ENCODE data around the gene CFAP20. TPM values are rescaled to one million over a fixed set of nuclear protein-coding genes. Genes with fewer than 3 reads are reported as not detected.

The CFAP20 gene
- total and polyA plus RNA-seq, 5 donors from 2014 or later: 41.9 to 147 (median 52.3) TPM

- no peak for DNase-seq
- peaks cover 17 to 23% (median 22%) of the 10 kb centered on the region in 4 donors for H3K4me1 Mint-ChIP-seq
- no peaks in the 10 kb centered on the region for H3K9me3 Mint-ChIP-seq
- H3K27ac Mint-ChIP-seq: peak overlapping the region in 1 of 3 donors; percentile 51
- no peak overlapping the region for H3K4me3 Mint-ChIP-seq
- H3K9me3 ChIP-seq (ENCODE audit: control insufficient read depth in 2 of 2, low read length in 2 of 2): no peaks in the 10 kb centered on the region
- peaks cover 41% of the 10 kb centered on the region for H3K36me3 ChIP-seq (ENCODE audit: control insufficient read depth, insufficient read depth, low read length)
- ATAC-seq (ENCODE audit: low read depth in 2 of 2): no peak
- H3K4me3 ChIP-seq (ENCODE audit: low read depth, low read length): no peak overlapping the region
- H3K4me1 ChIP-seq (ENCODE audit: control insufficient read depth, insufficient read depth, low read length, poor library complexity, severe bottlenecking): no peaks in the 10 kb centered on the region
- no peak overlapping the region for H3K27ac ChIP-seq (ENCODE audit: insufficient read depth, low read length, poor library complexity, severe bottlenecking)
- H3K27me3 ChIP-seq (ENCODE audit: control insufficient read depth, insufficient read depth, low read length): no peaks in the 10 kb centered on the region
- peaks cover 33% of the 10 kb centered on the region for H3K36me3 Mint-ChIP-seq
- no peaks in the 10 kb centered on the region for H3K27me3 Mint-ChIP-seq
These were observed 13.1 kb downstream of the CFAP20 start for GRCh38 chr16:58116081-58116480.

- H3K4me3 Mint-ChIP-seq: no peak overlapping the region
- Histone ChIP-seq H3K4me1 (ENCODE audit: control insufficient read depth, insufficient read depth, low read length, poor library complexity, severe bottlenecking) (no peaks in the 10 kb centered on the region), H3K9me3 (ENCODE audit: control insufficient read depth in 2 of 2, low read length in 2 of 2) (no peaks in the 10 kb centered on the region), H3K27me3 (ENCODE audit: control insufficient read depth, insufficient read depth, low read length) (no peaks in the 10 kb centered on the region), H3K27ac (ENCODE audit: insufficient read depth, low read length, poor library complexity, severe bottlenecking) (no peak overlapping the region), H3K36me3 (ENCODE audit: control insufficient read depth, insufficient read depth, low read length) (peaks cover 41% of the 10 kb centered on the region), H3K4me3 (ENCODE audit: low read depth, low read length) (no peak overlapping the region)
- peaks cover 33% of the 10 kb centered on the region for H3K36me3 Mint-ChIP-seq
- H3K4me1 Mint-ChIP-seq: peaks cover 8 to 13% (median 12%) of the 10 kb centered on the region in 4 donors
- H3K9me3 Mint-ChIP-seq: no peaks in the 10 kb centered on the region
- DNase-seq (no peak), ATAC-seq (ENCODE audit: low read depth in 2 of 2) (no peak)
- H3K27me3 Mint-ChIP-seq: no peaks in the 10 kb centered on the region
- peak overlapping the region in 1 of 3 donors; percentile 75 for H3K27ac Mint-ChIP-seq
These were observed 14.1 kb downstream of the CFAP20 start for GRCh38 chr16:58114827-58115825.

- Histone ChIP-seq H3K36me3 (ENCODE audit: control insufficient read depth, insufficient read depth, low read length) (peaks cover 33% of the 10 kb centered on the region), H3K9me3 (ENCODE audit: control insufficient read depth in 2 of 2, low read length in 2 of 2) (no peaks in the 10 kb centered on the region), H3K27ac (ENCODE audit: insufficient read depth, low read length, poor library complexity, severe bottlenecking) (no peak overlapping the region), H3K4me1 (ENCODE audit: control insufficient read depth, insufficient read depth, low read length, poor library complexity, severe bottlenecking) (no peaks in the 10 kb centered on the region), H3K4me3 (ENCODE audit: low read depth, low read length) (no peak overlapping the region), H3K27me3 (ENCODE audit: control insufficient read depth, insufficient read depth, low read length) (no peaks in the 10 kb centered on the region)
- DNase-seq: no peak
- Mint-ChIP-seq H3K36me3 (peaks cover 28% of the 10 kb centered on the region), H3K4me1 (peaks cover 0 to 4% (median 0%) of the 10 kb centered on the region in 4 donors), H3K27ac (no peak overlapping the region), H3K27me3 (peaks cover 4% of the 10 kb centered on the region), H3K9me3 (no peaks in the 10 kb centered on the region), H3K4me3 (no peak overlapping the region)
- ATAC-seq (ENCODE audit: low read depth in 2 of 2): no peak
These were observed 17.9 kb downstream of the CFAP20 start for GRCh38 chr16:58111302-58111627.

DNA sequence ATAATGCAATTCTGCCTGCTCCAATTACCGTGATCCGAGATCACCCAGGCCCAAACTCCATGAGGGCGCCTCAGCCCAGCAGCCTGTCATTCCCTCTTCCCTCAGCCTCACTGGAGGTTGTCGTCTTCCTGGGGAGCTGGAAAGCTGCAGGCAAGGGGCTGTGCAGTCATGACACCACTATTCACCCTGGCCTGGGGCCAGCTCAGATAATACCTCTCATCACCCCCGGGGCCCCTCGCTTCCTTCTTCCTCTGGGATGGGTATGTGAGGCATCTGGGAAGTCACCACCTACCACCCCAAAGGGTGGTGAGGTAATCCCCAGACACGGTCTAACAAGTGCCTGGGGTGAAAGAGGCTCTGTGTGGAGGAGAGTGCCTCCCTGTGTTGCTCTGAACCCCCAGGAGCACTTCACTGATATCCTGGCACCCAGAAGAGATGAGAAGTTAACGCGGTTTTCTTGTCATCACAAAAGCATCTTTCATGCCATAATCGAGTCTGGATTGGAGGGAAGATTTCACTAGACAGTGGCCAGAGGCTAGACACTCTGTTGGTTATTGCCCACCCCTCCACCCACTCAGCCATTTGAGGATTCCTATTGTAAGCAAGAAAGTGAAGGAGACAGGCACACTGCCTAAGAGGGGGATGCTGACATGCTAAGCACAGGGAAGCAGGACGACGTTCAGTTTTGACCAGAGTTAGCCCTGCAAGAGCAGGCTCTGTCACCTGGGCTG, 18.4 kb downstream of the CFAP20 start:
- H3K4me3 Mint-ChIP-seq: peak overlapping the region in 1 of 4 donors; percentile 79
- H3K27me3 ChIP-seq (ENCODE audit: control insufficient read depth, insufficient read depth, low read length): no peaks in the 10 kb centered on the region
- no peaks in the 10 kb centered on the region for H3K9me3 ChIP-seq (ENCODE audit: control insufficient read depth in 2 of 2, low read length in 2 of 2)
- H3K4me1 Mint-ChIP-seq: peaks cover 0 to 2% (median 0%) of the 10 kb centered on the region in 4 donors
- peaks cover 23% of the 10 kb centered on the region for H3K36me3 Mint-ChIP-seq
- peak overlapping the region in 1 of 3 donors; percentile 13 for H3K27ac Mint-ChIP-seq
- no peak overlapping the region for H3K4me3 ChIP-seq (ENCODE audit: low read depth, low read length)
- ATAC-seq (ENCODE audit: low read depth in 2 of 2): no peak
- peaks cover 4% of the 10 kb centered on the region for H3K27me3 Mint-ChIP-seq
- H3K9me3 Mint-ChIP-seq: no peaks in the 10 kb centered on the region
- no peak for DNase-seq
- peaks cover 28% of the 10 kb centered on the region for H3K36me3 ChIP-seq (ENCODE audit: control insufficient read depth, insufficient read depth, low read length)
- no peak overlapping the region for H3K27ac ChIP-seq (ENCODE audit: insufficient read depth, low read length, poor library complexity, severe bottlenecking)
- no peaks in the 10 kb centered on the region for H3K4me1 ChIP-seq (ENCODE audit: control insufficient read depth, insufficient read depth, low read length, poor library complexity, severe bottlenecking)

GRCh38 chr16:58109881-58110280, 19.3 kb downstream of the CFAP20 start:
- Mint-ChIP-seq H3K9me3 (peaks cover 0 to 1% (median 0%) of the 10 kb centered on the region in 7 donors), H3K4me1 (no peaks in the 10 kb centered on the region), H3K4me3 (no peak overlapping the region), H3K27ac (peak overlapping the region in 2 of 3 donors; percentile 35 to 39), H3K36me3 (peaks cover 15% of the 10 kb centered on the region), H3K27me3 (peaks cover 4% of the 10 kb centered on the region)
- ATAC-seq (ENCODE audit: low read depth in 2 of 2) (no peak), DNase-seq (no peak)
- Histone ChIP-seq H3K4me3 (ENCODE audit: low read depth, low read length) (no peak overlapping the region), H3K36me3 (ENCODE audit: control insufficient read depth, insufficient read depth, low read length) (peaks cover 20% of the 10 kb centered on the region), H3K27me3 (ENCODE audit: control insufficient read depth, insufficient read depth, low read length) (no peaks in the 10 kb centered on the region), H3K4me1 (ENCODE audit: control insufficient read depth, insufficient read depth, low read length, poor library complexity, severe bottlenecking) (no peaks in the 10 kb centered on the region), H3K27ac (ENCODE audit: insufficient read depth, low read length, poor library complexity, severe bottlenecking) (no peak overlapping the region), H3K9me3 (ENCODE audit: control insufficient read depth in 2 of 2, low read length in 2 of 2) (no peaks in the 10 kb centered on the region)

- DNase-seq (no peak), ATAC-seq (ENCODE audit: low read depth in 2 of 2) (no peak)
- Mint-ChIP-seq H3K27me3 (peaks cover 4% of the 10 kb centered on the region), H3K4me3 (no peak overlapping the region), H3K36me3 (peaks cover 12% of the 10 kb centered on the region), H3K4me1 (no peaks in the 10 kb centered on the region), H3K9me3 (peaks cover 0 to 2% (median 0%) of the 10 kb centered on the region in 7 donors), H3K27ac (no peak overlapping the region)
- Histone ChIP-seq H3K36me3 (ENCODE audit: control insufficient read depth, insufficient read depth, low read length) (peaks cover 14% of the 10 kb centered on the region), H3K9me3 (ENCODE audit: control insufficient read depth in 2 of 2, low read length in 2 of 2) (no peaks in the 10 kb centered on the region), H3K4me3 (ENCODE audit: low read depth, low read length) (no peak overlapping the region), H3K27ac (ENCODE audit: insufficient read depth, low read length, poor library complexity, severe bottlenecking) (no peak overlapping the region), H3K4me1 (ENCODE audit: control insufficient read depth, insufficient read depth, low read length, poor library complexity, severe bottlenecking) (no peaks in the 10 kb centered on the region), H3K27me3 (ENCODE audit: control insufficient read depth, insufficient read depth, low read length) (no peaks in the 10 kb centered on the region)
These were observed 19.9 kb downstream of the CFAP20 start for GRCh38 chr16:58109330-58109729.

DNA sequence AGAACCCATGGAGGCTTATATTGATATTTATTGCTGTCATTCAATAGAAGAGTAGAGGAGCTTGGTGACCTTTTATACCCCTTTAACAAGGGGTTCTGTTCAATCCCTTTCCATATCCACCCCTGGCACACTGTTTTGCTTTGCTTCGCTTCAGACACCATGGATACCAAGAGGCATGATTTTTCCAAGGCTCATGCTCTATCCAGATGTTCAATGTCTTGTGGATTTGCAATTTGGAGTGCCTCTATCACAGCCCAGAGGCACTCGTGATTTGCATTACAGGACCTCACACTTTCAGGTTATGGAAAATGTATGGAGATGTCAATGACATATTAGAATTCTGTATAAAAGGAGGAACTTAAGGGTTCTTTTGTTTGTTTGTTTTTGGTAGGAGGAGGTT, 21.5 kb downstream of the CFAP20 start:
- Mint-ChIP-seq H3K27me3 (peaks cover 4% of the 10 kb centered on the region), H3K4me1 (no peaks in the 10 kb centered on the region)

More for the DNA sequence above, 21.5 kb downstream of the CFAP20 start:
- Histone ChIP-seq H3K4me1 (ENCODE audit: control insufficient read depth, insufficient read depth, low read length, poor library complexity, severe bottlenecking) (no peaks in the 10 kb centered on the region), H3K9me3 (ENCODE audit: control insufficient read depth in 2 of 2, low read length in 2 of 2) (no peaks in the 10 kb centered on the region), H3K27me3 (ENCODE audit: control insufficient read depth, insufficient read depth, low read length) (no peaks in the 10 kb centered on the region), H3K36me3 (ENCODE audit: control insufficient read depth, insufficient read depth, low read length) (no peaks in the 10 kb centered on the region), H3K4me3 (ENCODE audit: low read depth, low read length) (no peak overlapping the region), H3K27ac (ENCODE audit: insufficient read depth, low read length, poor library complexity, severe bottlenecking) (no peak overlapping the region)
- no peak for ATAC-seq (ENCODE audit: low read depth in 2 of 2)
- peaks cover under 1% of the 10 kb centered on the region for H3K36me3 Mint-ChIP-seq
- H3K9me3 Mint-ChIP-seq: peaks cover 0 to 2% (median 0%) of the 10 kb centered on the region in 7 donors
- DNase-seq: no peak
- H3K27ac Mint-ChIP-seq: no peak overlapping the region
- H3K4me3 Mint-ChIP-seq: no peak overlapping the region
